ENCODE measurements around the gene BLVRB. TPM values are rescaled to one million over a fixed set of nuclear protein-coding genes. Genes with fewer than 3 reads are reported as not detected.
A peak's percentile ranks its signal among the peaks of the same experiment; 100 is the strongest.

The BLVRB gene
- polyA plus RNA-seq, 5 donors: 43.5 to 83.3 (median 55.0) TPM

- peak in 1 of 2 donors; percentile 61 for DNase-seq
Measured at GRCh38 chr19:40424637-40425449, 40.7 kb downstream of the BLVRB start.

GRCh38 chr19:40423938-40424337 is 41.6 kb downstream of the BLVRB start:
- DNase-seq: no peak

- DNase-seq: no peak
Measured at GRCh38 chr19:40422748-40423566, 42.6 kb downstream of the BLVRB start.

GRCh38 chr19:40421993-40422747 is 43.4 kb downstream of the BLVRB start:
- DNase-seq: no peak

- peak; percentile 96 to 99 for DNase-seq
Measured at GRCh38 chr19:40420766-40421765, 44.5 kb downstream of the BLVRB start.

GRCh38 chr19:40420451-40420765 is 45.1 kb downstream of the BLVRB start:
- no peak for DNase-seq

GRCh38 chr19:40419780-40420179 is 45.8 kb downstream of the BLVRB start:
- no peak for DNase-seq

- no peak for DNase-seq
Measured at GRCh38 chr19:40419066-40419612, 46.4 kb downstream of the BLVRB start.

GRCh38 chr19:40418040-40418439 is 47.5 kb downstream of the BLVRB start:
- DNase-seq: no peak

GRCh38 chr19:40417643-40417981 is 47.9 kb downstream of the BLVRB start:
- DNase-seq: no peak

- peak; percentile 57 to 61 for DNase-seq
Measured at GRCh38 chr19:40416918-40417642, 48.5 kb downstream of the BLVRB start.

- no peak for DNase-seq
Measured at GRCh38 chr19:40415768-40416167, 49.8 kb downstream of the BLVRB start.

GRCh38 chr19:40414542-40415535 is 50.7 kb downstream of the BLVRB start:
- no peak for DNase-seq

GRCh38 chr19:40413291-40413845 is 52.2 kb downstream of the BLVRB start, which contains the start of gene PRX:
PRX (minus strand) TSS chr19:40413378; CDS start chr19:40407932, 5,446 bp downstream.
- DNase-seq: peak in 1 of 2 donors; percentile 35

GRCh38 chr19:40412866-40413265 is 52.7 kb downstream of the BLVRB start:
- no peak for DNase-seq

GRCh38 chr19:40411958-40412499 is 53.5 kb downstream of the BLVRB start:
- DNase-seq: no peak

GRCh38 chr19:40411125-40411842 is 54.3 kb downstream of the BLVRB start:
- DNase-seq: no peak

All from right lung (tissue), 5 donors.